Fibroblast of skin of left quadriceps (primary cell): ENCODE results near the gene CEACAM7.
"Not testable (repeated sequence)": the region's sequence is repeated elsewhere in the genome, so short reads cannot be mapped to it uniquely, and the experiment has no call there.

Experiments used
- DNase-seq, 2 experiments: peaks; one replicate each; pipeline ENCODE4 v3.0.0-alpha.2; 2013; ENCODE audit warnings: low read depth in 2 of 2

Gene CEACAM7

DNA sequence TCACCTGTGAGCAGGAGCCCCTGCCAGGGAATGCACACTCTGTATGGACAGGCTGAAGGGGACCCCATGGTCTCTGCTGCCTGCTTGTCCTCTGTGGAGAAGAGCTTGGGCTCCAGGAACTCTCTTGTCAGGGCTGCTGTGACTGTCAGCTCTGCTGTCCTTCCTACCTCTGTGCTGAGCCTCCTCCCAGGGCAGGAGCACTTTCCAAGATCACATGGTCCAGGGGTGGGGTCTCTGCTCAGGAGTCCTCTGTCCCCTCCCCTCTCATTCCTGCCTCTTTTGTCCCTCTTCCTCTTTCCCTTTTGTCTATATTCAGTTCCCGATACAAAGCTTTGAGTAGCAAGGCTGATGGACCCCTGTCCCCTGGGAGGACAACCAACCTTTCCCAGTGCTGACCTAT lies at the start of gene CEACAM7:
Gene CEACAM7, minus strand, starts transcription at position 173 of the 400 bp plus-strand sequence. Its CDS starts 105 bp downstream, at position 68.
- DNase-seq = no peak

DNA sequence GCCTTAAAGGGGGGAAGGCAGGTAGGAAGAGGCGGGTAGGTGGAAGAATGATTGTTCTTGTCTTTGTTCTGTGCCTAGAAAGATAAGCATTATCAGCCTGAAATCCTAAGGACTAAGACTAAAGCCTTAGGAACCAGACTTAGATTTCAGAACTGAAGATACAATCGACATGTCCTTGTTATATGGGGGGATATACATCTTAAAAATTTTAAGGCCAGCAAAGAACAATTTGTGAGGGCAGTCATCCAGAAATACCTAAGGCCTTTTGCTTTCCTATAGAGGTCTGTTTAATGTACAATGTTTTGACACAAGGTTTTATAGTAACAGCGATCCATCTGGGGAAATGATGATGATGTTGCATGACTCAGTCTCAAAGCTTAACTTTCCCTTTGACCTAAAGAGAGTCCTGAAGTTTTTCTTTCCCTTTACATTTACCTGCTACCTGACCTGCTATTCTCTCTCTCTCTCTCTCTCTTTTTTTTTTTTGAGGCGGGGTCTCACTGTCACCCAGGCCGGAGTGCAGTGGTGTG lies 47.1 kb upstream of the CEACAM7 start:
- no peak for DNase-seq

DNA sequence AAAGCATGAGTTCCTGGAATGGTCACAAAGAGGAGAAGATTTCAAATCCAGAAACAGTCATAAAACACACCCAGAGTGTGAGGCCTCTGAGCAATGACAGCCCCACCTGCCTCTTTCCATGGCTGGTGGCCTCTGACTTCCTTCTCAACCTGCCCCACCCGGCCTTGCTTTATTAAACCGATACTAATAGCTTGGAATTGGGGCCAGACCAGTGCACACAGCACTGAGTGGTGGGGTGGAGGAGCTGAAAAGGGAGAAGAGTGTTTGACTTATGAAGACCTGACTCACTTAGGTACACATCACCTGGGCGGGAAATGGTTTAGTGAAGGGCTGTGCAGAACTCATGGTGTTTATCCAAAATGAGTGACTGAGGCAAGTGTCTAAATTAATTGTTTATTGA lies 46.5 kb upstream of the CEACAM7 start:
- no peak for DNase-seq

DNA sequence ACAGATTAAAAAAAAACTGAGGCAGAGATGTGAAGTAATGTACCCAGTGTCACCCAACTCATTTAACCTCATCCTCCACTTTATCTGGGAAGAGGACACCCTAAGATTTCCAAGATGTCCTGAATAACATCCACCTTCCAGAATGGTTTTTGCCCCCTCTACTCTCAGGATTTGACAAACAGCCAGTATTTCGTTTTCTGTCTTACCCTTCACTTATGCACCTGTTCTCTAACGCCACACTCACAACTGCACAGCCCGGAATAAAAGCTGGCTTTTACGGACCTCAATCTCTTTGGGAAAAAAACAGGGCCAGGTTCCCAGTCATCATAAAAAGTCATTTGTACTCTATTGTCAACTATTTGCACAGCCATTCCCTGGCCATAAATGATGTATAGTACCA lies 46.1 kb upstream of the CEACAM7 start:
- DNase-seq = no peak

DNA sequence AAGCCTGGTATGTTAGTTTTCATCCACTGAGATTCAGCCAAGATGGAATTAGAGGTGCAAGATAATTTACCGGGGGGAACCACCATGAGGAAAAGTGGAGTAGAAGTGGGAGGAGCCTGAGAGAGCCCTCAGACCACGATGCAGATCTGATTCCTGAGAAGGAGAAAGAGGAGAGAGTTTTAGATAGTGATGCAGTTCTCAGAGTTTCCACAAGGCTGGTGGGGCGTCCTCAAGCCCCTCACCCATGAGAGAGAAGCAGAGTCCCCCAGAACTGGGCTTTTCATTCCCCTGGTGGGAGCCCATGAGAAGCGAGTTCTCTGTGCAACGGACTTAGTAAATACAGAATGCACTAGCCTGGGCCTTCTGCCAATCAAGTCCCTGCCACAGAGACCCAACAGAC lies 38.4 kb upstream of the CEACAM7 start:
- DNase-seq = no peak

DNA sequence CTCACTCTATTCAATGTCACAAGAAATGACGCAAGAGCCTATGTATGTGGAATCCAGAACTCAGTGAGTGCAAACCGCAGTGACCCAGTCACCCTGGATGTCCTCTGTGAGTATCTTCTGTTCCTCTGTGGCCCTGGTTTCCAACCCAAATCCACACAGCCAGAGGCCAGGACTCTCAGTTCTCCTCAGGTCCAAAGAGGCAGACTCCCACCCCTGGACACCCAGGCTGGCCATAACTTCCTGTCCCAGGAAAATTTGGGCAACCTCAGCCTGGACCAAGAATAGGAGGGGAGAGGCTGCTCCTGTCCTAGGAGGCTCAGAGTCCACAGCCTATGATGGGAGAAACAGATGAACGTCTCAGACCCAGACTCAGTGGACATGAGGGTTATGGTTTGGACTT lies 32.0 kb upstream of the CEACAM7 start:
- DNase-seq = no peak

DNA sequence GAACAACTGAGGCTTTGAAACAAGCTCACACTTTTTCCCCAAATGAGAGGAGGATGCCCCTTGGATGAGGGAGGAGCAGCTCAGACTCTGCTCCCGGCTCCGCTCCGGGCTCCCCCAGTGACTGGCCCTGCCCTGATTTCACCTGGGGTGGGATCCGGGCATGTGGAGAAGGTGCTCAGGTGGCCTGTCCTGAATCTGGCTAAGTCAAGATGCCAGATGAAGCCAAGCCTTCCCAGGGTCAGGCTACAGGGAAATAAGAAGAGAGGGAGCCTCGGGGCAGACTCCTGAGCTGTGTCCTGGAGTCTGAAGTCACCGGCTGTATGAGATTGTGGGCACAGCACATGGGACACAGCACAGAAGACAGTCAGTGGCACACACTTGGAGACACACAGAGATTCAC lies 30.7 kb upstream of the CEACAM7 start:
- no peak for DNase-seq

DNA sequence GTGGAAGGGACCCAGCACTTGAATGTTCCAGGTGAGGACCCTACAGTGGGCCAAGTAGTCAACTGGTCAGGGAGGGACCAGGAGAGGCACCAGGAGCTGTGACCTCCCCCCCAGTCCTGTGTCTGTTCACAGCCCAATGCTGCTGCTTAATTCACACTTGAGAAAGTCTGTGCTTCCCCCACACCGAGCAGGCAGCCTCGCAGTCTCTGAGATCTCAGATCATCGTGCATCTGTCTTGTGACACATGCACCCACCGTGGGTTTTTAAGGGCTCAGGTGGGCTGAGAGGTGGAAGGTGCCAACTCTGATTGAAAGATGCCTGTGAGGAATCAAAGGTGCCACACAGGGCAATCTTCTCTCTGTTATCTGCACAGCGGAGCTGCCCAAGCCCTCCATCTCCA lies 26.5 kb upstream of the CEACAM7 start:
- no peak for DNase-seq

DNA sequence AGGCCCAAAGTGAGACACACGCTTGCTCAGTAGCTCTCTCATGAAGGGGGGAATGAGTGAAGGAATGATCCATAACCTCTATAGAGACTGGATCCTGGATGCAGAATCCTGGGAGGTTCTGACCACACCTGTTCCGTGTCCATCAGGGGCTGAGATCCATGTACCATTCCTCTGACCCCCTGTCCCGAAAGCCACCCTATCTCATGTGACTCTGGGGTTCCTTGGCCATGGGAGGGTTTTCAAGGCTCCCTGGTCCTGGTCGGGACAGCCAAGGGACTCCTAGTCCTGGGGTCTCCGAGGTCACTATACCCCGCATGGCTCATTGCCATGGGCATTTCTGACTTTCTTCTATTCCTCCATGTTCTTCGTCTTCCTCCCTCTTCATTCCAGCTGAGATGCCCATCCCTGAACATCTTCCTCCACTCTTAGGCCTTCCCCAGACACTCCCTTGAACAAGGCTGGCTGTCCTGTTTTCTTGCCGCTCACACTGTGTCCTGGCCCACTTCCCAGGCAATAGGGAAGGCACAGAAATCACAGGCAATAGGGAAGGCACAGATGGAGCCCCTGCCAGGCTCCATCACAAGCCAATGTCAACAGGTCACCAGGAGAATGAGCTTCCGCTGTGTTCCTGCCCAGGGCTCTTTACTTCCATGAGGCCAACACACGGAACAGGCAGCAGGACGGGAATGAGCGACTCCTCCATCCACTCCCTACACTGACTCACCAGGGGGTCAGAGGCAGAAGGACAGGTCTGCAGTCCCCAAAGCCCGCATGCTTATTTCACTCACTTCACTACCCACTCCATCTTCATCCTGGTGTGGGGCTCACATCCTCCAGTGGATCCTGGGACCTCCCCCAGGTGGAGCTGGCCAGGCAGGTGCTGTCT lies 23.5 kb upstream of the CEACAM7 start:
- DNase-seq = no peak

DNA sequence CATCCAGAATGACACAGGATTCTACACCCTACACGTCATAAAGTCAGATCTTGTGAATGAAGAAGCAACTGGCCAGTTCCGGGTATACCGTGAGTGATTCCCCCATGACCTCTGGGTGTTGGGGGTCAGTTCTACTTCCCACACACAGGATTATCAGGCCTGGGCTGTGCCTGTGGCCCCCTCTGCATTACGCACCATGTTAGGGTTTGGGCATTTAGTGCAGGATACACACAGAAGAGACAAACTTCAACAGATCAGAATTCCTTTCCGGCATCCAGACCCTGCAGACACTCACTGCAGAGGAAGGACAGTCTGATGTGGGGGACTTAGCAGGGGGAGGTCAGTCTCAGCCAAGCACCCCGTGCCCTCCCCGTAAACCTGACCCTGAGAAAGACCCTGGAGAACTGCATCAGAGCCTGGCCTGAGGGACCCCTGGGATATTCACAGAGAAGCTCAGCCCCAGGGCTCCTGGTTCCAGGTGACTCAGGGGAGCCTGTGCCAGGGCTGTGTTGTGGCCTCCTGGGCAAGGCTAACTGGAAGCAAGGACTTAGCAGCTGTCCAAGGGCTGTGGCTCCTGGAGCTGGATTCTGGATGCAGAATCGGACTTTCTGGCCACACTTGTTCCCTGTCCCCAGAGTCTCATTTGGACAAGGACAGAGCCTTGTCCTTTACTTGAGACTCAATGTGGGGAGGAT lies 22.0 kb upstream of the CEACAM7 start:
- no peak for DNase-seq

DNA sequence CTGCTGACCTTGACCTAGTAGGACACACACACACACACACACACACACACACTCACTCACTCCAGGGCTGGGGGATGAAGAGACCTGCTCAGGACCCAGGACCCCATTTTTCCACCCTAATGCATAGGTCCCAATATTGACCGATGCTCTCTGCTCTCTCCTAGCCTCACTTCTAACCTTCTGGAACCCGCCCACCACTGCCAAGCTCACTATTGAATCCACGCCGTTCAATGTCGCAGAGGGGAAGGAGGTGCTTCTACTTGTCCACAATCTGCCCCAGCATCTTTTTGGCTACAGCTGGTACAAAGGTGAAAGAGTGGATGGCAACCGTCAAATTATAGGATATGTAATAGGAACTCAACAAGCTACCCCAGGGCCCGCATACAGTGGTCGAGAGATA lies 21.4 kb upstream of the CEACAM7 start:
- not testable (repeated sequence) for DNase-seq

DNA sequence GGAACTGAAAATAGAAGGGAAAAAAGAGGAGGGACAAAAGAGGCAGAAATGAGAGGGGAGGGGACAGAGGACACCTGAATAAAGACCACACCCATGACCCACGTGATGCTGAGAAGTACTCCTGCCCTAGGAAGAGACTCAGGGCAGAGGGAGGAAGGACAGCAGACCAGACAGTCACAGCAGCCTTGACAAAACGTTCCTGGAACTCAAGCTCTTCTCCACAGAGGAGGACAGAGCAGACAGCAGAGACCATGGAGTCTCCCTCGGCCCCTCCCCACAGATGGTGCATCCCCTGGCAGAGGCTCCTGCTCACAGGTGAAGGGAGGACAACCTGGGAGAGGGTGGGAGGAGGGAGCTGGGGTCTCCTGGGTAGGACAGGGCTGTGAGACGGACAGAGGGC lies 20.4 kb upstream of the CEACAM7 start, which contains the start of gene CEACAM5:
Gene CEACAM5, plus strand, starts transcription at position 146 of the 400 bp plus-strand sequence. Its CDS starts 106 bp downstream, at position 252.
- no peak for DNase-seq

DNA sequence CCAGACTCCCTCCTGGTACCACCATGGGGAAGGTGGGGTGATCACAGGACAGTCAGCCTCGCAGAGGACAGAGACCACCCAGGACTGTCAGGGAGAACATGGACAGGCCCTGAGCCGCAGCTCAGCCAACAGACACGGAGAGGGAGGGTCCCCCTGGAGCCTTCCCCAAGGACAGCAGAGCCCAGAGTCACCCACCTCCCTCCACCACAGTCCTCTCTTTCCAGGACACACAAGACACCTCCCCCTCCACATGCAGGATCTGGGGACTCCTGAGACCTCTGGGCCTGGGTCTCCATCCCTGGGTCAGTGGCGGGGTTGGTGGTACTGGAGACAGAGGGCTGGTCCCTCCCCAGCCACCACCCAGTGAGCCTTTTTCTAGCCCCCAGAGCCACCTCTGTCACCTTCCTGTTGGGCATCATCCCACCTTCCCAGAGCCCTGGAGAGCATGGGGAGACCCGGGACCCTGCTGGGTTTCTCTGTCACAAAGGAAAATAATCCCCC lies 19.9 kb upstream of the CEACAM7 start:
- DNase-seq = no peak

DNA sequence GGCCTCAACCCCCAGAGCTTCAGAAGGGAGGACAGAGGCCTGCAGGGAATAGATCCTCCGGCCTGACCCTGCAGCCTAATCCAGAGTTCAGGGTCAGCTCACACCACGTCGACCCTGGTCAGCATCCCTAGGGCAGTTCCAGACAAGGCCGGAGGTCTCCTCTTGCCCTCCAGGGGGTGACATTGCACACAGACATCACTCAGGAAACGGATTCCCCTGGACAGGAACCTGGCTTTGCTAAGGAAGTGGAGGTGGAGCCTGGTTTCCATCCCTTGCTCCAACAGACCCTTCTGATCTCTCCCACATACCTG lies 19.4 kb upstream of the CEACAM7 start:
- DNase-seq = no peak

DNA sequence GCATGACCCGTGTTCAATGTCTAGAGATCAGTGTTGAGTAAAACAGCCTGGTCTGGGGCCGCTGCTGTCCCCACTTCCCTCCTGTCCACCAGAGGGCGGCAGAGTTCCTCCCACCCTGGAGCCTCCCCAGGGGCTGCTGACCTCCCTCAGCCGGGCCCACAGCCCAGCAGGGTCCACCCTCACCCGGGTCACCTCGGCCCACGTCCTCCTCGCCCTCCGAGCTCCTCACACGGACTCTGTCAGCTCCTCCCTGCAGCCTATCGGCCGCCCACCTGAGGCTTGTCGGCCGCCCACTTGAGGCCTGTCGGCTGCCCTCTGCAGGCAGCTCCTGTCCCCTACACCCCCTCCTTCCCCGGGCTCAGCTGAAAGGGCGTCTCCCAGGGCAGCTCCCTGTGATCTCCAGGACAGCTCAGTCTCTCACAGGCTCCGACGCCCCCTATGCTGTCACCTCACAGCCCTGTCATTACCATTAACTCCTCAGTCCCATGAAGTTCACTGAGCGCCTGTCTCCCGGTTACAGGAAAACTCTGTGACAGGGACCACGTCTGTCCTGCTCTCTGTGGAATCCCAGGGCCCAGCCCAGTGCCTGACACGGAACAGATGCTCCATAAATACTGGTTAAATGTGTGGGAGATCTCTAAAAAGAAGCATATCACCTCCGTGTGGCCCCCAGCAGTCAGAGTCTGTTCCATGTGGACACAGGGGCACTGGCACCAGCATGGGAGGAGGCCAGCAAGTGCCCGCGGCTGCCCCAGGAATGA lies 18.9 kb upstream of the CEACAM7 start:
- no peak for DNase-seq

DNA sequence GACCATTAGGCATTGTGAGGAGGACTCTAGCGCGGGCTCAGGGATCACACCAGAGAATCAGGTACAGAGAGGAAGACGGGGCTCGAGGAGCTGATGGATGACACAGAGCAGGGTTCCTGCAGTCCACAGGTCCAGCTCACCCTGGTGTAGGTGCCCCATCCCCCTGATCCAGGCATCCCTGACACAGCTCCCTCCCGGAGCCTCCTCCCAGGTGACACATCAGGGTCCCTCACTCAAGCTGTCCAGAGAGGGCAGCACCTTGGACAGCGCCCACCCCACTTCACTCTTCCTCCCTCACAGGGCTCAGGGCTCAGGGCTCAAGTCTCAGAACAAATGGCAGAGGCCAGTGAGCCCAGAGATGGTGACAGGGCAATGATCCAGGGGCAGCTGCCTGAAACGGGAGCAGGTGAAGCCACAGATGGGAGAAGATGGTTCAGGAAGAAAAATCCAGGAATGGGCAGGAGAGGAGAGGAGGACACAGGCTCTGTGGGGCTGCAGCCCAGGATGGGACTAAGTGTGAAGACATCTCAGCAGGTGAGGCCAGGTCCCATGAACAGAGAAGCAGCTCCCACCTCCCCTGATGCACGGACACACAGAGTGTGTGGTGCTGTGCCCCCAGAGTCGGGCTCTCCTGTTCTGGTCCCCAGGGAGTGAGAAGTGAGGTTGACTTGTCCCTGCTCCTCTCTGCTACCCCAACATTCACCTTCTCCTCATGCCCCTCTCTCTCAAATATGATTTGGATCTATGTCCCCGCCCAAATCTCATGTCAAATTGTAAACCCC lies 17.5 kb upstream of the CEACAM7 start:
- DNase-seq = no peak

DNA sequence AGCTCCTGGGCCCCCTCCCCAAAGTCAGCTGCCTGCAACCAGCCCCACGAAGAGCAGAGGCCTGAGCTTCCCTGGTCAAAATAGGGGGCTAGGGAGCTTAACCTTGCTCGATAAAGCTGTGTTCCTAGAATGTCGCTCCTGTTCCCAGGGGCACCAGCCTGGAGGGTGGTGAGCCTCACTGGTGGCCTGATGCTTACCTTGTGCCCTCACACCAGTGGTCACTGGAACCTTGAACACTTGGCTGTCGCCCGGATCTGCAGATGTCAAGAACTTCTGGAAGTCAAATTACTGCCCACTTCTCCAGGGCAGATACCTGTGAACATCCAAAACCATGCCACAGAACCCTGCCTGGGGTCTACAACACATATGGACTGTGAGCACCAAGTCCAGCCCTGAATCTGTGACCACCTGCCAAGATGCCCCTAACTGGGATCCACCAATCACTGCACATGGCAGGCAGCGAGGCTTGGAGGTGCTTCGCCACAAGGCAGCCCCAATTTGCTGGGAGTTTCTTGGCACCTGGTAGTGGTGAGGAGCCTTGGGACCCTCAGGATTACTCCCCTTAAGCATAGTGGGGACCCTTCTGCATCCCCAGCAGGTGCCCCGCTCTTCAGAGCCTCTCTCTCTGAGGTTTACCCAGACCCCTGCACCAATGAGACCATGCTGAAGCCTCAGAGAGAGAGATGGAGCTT lies 15.7 kb upstream of the CEACAM7 start:
- no peak for DNase-seq

DNA sequence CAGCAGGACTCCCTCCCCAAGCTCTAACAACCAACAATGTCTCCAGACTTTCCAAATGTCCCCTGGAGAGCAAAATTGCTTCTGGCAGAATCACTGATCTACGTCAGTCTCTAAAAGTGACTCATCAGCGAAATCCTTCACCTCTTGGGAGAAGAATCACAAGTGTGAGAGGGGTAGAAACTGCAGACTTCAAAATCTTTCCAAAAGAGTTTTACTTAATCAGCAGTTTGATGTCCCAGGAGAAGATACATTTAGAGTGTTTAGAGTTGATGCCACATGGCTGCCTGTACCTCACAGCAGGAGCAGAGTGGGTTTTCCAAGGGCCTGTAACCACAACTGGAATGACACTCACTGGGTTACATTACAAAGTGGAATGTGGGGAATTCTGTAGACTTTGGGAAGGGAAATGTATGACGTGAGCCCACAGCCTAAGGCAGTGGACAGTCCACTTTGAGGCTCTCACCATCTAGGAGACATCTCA lies 14.1 kb upstream of the CEACAM7 start:
- no peak for DNase-seq

DNA sequence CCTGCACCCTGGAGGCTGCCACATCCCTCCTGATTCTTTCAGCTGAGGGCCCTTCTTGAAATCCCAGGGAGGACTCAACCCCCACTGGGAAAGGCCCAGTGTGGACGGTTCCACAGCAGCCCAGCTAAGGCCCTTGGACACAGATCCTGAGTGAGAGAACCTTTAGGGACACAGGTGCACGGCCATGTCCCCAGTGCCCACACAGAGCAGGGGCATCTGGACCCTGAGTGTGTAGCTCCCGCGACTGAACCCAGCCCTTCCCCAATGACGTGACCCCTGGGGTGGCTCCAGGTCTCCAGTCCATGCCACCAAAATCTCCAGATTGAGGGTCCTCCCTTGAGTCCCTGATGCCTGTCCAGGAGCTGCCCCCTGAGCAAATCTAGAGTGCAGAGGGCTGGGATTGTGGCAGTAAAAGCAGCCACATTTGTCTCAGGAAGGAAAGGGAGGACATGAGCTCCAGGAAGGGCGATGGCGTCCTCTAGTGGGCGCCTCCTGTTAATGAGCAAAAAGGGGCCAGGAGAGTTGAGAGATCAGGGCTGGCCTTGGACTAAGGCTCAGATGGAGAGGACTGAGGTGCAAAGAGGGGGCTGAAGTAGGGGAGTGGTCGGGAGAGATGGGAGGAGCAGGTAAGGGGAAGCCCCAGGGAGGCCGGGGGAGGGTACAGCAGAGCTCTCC lies 13.5 kb upstream of the CEACAM7 start:
- no peak for DNase-seq
